GM19238 (cell line): ENCODE results near the gene APOBEC3A.

ENCODE experiments used
- DNase-seq: peaks from one replicate; pipeline ENCODE4 v3.0.0; 2011; ENCODE audit warnings: low spot score; ENCODE audit not compliant: insufficient read length

The APOBEC3A gene

DNA sequence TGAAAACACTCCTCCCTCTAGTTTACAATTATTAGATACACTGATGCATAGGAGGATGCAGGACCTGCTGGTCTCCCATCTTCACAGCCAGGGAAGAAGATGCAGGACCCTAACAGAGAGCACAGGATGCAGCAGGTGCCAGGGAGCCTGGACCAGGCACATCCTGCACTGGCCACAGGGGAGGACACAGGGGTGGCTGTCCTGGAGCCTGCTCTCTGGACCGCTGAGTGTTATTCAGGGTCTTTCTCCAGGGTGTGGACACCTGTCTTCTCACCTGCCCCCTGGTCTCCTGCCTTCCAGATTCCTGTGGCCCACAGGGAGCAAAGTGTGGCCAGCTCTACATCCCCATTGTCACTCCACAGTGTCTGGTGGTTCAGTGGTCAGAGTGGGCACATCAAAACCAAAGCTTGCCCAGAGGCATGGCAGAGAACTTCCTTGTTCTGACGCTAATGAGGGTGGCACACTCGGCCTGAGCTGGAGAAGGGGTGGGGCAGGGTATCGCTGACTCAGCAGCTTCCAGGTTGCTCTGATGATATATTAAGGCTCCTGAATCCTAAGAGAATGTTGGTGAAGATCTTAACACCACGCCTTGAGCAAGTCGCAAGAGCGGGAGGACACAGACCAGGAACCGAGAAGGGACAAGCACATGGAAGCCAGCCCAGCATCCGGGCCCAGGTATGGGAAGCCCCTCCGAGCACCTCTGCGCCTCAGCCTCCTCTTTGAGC is at the start of gene APOBEC3A:
Gene APOBEC3A, plus strand, starts transcription at position 564 of the 725 bp plus-strand sequence. Its CDS starts 83 bp downstream, at position 647.
- no peak for DNase-seq

DNA sequence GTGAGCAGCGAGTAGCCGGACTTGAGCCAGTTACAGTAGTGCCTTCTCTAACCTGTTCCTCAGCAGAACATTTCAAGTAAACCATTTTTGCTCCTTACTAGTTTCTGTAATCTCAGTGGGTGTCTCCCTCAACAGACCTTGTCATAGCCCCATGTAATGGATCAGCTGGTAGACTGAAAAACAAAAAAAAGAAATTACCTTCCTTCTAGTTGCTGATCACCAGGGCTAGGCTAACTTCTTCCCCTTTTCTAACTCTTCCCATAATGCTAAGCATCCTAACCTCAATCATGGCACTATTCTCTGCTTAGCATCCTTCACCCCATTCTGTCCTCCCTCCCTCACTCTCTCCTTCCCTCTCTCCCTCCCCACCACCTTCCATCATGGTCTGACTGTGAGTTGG is 49.6 kb upstream of the APOBEC3A start:
- no peak for DNase-seq

DNA sequence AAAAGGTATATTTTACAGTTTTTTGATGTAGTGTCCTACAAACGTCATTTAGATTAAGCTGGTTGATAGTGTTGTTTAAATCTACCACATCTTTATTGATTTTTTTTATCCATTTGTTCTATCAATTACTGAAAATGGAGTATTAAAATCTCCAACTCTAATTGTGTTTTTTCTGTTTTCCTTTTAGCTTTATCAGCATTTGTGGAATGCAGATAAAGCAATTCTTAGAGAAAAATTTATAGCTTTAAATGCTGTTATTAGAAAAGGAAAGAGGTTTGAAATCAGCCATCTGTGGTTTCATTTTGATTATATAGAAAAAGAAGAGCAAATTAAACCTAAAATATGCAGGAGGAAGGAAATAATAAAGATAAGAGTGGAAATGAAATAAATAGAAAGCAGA is 46.0 kb upstream of the APOBEC3A start:
- DNase-seq: no peak

DNA sequence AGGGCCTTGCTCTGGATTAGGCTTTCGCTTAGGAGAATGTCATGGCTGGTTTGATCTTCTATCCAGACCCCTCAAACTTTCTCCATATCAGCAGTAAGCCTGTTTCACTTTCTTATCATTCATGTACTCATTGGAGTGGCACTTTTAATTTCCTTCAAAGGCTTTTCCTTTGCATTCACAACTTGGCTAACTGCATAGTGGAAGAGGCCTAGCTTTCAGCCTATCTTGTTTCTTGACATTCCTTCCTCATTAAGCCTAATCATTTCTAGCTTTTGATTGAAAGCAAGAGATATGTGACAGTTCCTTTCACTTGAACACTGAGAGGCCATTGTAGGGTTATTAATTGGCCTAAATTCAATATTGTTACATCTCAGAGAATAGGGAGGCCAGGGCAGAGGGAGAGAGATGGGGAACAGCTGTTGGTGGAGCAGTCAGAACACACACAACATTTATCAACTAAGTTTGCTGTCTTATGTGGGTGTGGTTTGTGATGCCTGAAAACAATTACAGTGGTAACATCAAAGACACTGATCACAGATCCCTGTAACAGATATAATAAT is 37.7 kb upstream of the APOBEC3A start:
- no peak for DNase-seq

DNA sequence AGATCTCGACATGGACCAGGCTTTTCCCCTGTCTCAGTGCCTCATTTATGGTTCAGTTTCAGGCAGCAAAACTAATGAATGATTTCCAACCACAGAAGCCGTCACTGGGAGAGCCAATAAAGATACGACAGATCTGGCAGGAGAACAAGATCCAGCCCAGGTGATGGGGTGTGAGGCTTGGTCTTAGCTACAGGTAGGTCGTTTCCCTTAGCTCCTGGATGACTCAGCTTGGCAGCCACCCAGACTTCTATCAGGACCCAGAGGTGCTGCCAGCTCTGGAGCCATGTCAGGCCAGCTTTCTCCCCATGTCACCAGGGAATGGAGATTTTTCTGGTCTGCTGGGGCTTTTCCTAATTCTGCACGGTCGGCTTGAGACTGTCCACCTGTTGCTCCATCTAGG is 36.3 kb upstream of the APOBEC3A start:
- DNase-seq: no peak

DNA sequence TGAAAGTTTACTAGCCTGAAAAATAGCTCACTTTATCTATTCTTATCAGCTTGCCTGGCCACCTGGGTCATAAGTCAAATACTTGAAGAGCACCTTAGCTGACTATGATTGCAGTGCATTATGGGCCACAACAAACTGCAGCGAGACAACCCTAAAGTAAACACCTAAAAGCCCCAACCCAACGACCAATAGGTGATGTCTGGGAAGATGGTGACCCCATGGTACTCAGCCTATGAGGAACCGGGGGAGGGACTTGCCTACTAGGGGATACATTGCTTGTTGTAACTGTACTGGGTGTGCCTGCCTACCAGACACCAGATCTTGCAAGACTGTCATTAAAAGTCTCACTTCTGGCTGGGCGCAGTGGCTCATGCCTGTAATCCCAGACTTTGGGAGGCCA is 35.6 kb upstream of the APOBEC3A start:
- DNase-seq: no peak

DNA sequence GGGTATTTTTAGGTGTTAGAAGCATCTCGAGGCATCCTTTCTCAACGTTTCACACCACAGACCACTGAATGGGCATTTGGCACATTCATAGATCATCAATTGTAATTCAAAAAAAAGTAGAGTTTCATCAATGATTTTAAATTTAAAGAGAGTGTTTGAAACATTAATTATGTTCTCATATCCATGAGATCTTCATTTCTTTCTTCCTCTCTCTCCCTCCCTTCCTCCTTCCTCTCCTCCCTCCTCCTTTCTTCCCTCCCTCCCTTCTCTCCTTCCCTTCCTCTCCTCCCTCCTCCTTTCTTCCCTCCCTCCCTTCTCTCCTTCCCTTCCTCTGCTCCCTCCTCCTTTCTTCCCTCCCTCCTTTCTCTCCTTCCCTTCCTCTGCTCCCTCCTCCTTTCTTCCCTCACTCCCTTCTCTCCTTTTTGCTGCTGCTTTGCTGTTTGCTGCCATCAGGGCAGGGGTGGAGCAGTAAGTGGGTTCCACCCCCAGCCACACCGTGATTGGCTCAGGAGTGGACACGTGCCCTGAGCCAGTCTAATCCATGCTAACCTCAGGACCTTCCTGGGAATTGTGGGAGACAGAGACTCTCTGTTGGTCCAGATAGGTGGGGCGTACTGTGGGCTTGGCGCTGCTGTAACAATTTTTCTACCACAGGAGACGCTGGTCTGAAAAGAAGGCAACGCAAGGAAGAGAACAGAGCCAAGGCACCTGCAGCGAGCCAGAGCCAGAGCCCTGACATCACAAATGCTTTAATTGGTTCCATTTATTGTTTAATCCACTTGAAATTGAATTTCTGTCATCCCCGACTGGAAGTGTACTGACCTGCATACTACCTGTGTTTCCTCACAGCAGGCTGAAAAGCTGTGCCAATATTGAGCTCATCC is 33.7 kb upstream of the APOBEC3A start:
- DNase-seq: no peak

DNA sequence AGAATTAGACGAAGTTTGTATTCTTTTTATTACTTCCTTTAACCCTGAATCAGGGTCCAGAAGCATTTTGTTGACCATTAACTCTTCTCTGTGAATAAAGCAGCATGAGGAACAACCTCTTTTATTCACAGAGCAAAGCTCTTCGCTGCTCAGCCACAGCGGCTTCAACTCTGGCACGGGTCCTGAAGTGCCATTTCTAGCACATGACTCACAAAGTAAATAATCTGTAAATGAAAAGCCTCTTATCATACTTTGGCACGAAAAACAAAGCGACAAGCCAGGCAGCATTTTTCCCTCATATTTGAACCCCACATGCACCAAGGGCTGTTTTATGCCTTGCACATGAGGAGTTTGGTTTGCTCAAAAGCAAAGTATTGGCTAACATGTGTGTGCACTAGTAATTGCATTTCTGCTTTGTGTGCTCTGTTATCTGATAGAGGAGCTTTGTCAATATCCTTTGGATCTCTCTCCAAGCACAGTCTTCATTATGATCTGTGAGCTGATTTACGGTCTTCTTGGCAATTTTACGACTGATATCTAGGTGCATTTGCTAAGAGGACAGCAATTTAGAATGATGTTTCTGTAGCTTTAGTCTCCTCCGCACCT is 33.0 kb upstream of the APOBEC3A start:
- DNase-seq: no peak

DNA sequence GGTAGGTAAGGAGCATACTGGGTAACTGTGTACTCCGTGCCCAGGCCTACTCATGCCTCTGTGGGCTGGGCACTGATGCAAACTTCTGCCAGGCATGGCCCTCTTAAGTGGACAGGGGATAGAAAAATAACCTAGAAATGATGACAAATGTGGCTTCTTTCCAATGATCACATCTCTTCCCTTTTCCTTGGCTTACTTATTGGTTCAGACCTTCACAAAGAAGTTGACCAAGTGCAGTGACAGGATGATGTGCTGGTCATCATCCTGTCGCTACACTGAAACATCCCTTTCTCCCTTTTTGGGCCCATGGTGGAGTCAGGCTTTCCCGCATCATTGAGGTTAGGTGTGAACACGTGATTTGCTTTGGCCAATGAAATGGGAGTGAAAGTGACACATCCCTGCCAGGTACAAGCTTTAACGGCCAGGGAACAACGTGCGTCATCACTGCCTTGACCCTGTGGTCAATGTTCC is 31.8 kb upstream of the APOBEC3A start:
- DNase-seq: no peak

DNA sequence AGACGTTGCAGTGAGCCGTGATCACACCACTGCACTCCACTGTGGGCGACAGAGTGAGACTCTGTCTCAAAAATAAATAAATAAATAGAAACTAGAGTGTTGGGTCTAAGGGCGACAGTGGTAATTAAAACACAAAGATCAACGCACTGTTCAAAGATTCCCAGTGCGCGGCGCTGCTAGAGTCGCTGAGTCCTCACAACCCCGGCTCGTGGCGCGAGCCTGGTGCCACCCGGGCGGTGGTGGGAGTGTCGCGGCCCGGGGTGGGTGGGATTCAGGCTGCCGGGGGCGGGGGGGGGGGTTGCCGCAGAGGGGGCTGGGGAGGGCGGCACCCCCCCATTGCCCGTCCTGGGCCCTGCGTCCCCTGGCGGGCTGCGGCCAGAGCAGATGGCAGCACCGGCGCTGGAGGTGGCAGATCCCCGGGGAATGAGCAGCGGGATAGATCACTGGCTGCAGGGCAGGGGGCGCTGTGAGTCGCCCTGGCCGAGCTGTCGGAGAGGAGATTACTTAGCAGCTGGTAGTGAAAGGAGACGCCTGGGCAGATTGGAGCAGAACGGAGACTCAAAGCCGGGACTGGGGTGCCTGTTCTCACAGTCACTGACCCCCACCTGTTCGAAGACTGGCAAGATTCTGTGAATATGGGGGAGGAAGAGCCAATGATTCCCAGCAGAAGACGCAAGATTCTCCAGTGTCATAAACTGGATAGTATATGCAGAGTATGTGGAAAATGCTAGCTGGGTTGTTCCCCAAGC is 30.2 kb upstream of the APOBEC3A start:
- peak; percentile 37 for DNase-seq

DNA sequence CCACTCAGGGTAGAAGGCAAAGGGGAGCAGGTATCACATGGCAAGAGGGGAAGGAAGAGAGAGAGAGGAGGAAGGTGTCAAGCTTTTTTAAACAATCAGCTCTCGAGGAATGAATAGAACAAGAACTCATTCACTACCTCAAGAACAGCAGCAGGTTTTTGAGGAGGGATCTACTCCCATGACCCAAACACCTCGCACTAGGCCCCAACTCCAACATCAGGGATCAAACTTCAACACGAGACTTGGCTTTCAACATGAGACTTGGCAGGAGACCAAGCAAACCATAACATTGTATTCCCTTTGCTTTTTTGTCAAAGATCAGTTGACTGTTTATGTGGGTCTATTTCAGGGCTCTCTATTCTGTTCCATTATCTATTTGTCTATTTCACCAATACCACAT is 26.9 kb upstream of the APOBEC3A start:
- no peak for DNase-seq

DNA sequence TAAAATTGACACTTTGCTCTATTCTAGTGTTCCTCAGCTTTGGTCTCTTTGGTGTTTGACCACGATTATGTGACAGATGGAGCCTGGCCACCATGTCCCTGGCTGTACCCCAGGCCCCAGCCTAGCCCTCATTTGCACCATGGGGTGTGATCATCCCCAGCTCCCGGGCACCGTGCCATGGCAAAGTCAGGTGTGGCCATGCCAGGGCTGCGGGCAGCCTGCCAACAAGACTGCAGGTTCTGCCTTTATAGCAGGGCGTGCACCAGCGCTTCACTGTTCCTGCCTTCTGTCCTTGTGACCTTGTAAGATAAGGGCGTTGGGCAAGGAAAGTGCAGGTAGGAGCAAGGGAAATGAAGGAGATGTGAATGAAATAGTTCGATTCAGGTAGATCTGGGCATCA is 22.4 kb upstream of the APOBEC3A start:
- DNase-seq: no peak

DNA sequence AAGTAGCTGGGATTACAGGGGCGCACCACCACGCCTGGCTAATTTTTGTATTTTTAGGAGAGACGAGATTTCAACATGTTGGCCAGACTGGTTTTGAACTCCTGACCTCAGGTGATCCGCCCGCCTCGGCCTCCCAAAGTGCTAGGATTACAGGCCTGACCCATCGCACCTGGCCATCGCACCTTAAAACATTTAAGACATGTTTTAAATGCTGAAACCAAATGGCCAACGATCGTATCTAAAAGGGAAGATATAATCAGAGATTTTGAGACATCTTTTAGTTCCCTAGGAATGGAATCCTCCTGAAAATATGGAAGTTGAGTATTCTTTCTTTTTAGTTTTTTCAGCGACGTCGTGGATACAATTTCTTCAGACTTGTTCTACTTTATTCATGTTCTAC is 21.8 kb upstream of the APOBEC3A start:
- no peak for DNase-seq

DNA sequence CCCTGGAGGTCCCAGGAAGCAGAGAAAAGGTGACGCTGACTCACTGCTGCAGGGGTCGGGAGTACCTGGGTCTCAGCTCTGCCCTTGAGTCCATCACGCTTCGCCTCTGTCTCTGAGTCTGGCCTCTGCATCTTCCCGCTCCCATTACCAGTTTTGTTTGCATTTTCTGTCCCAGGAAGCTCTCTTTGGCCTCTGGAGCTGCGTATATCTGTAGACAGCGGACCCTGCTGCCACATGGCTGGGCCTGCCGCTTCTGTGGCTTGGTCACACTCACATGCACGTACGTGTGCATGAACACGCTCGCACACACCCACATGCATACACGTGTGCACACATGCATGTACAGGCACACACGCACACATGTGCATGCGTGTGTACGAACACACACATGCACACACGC is 20.8 kb upstream of the APOBEC3A start:
- no peak for DNase-seq

DNA sequence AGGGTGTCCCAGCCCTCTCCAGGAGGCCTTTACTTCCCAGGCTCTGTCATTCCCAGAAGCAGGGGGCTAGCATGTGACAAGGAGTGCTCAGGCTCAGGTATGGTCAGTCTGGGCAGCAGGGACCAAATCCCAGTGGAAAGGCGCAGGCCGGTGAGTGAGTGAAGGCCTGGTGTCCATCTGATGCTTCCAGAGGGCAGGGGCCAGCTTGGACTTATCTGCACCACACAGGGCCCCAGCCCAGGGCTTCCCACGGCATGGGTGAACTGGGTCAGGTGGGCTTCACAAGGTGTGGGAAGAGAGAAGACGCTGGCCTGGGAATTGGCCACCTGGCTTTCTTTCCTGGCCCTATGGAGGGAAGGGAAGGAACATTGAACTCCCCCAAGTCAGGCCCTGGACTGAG is 20.4 kb upstream of the APOBEC3A start:
- DNase-seq: no peak

DNA sequence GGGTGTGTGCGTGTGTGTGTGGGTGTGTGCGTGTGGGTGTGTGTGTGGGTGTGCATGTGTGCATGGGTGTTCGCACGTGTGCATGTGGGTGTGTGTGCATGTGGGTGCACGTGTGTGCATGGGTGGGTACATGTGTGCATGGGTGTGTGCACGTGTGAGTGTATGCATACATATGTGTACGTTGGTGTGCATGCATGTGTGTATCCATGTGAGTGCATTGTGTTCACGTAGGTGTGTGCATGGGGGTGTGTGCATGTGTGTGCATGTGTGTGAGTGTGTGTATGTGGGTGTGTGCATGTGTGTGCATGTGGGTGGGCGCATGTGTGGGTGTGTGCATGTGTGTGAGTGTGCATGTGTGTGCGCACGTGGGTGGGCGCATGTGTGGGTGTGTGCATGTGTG is 19.9 kb upstream of the APOBEC3A start:
- no peak for DNase-seq

DNA sequence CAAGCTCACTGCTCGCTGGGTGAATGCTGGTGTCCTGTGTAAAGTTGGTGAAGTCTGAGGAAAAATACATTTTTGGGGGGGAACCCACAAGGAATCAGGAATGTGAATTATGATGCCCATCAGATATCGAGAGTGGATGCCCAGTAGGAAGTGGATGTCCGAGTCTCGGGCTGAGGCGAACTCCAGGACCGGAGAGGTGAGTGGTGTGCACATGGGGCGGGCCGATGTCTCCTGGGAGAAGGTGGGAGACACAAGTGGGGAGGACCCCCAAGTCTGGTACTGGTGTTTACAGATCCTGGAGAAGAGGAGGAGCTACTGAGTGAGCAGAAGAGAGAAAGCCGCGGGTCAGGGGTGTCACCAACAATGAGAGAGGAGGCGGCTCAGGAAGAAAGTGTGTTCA is 19.2 kb upstream of the APOBEC3A start:
- DNase-seq: no peak

DNA sequence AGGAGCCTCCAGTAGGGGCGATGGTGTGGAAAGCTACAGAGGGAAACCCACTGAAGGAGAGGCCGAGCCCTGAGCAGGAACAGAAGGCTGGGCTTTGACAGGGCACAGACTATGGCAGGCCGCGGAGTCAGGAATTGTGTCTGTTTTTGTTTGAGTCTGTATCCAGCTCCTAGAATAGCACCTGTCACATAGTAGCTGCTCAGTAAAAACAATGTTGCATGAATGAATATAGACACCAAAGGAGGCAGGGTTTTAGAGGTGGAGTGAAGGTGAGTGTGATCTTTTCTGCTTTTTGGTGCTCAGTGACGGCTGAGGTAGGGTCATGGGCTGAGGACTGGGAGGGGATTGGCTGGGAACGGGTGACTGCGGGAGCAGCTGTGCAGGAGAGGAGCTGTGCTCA is 18.5 kb upstream of the APOBEC3A start:
- no peak for DNase-seq

DNA sequence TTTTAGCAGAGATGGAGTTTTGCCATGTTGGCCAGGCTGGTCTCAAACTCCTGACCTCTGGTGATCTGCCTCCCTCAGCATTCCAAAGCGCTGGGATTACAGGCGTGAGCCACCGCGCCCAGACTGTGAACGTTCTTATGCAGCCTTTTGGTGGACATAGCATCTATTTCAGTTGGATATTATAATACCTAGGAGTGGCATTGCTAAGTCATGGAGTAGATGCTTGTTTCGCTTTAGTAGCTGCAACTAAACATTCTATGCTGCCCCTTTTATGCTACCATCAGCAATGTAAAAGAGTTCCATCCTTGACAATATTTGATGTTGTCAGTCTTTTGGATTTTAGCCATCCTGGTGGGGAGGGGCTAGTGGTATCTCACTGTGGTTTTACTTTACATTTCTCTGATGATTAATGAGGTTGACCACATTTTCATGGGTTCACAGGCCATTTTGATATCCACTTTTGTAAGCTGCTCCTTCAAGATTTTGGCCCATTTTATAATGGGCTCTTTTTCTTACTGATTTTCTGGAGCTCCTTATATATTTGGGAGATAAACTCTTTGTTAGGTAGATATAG is 16.5 kb upstream of the APOBEC3A start:
- no peak for DNase-seq

DNA sequence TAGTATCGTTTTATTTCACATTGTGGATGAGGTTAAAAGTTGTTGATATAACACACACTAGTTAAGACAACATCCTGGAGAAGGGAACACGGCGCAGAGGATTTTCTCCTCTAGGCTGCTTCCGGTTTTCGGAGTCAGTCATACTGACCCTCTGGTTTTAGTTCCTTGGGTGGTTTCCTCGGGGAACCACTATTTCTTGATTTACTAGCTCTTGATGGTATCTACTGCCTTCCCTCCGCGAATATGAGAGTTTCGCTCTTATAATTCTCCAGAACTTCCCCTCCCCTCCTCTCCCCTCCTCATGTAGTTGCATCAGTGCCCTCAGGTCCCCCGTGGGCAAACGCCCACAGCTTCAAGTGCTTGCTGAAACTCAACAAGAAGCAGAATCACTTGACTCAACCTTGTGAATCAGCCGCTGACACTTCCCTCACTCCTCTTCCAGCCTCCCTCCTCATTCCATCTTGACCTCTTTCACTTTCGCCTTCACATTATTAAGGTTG is 15.9 kb upstream of the APOBEC3A start:
- DNase-seq: peak; percentile 53

DNA sequence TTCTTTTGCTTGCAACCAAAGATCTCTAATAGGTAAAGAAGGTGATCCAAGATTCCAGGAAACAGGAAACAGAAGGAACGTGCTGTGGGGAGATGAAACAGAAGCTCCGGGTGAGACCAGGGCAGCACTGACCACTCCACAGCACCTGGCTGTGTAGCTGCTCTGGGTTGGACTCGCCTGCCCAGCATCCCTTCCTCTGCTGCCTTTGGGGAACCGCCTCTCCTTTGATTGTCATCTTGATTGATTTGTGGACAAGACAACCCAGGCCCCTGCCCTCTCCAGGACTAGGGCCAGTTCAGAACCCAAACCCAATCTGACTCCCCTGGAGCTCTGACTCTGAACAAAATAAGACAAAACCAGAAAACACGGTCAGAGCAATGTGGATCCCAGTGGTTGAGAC is 14.7 kb upstream of the APOBEC3A start:
- DNase-seq: no peak
